ENCODE data around the gene LAMTOR1.

- TF ChIP-seq, protein P1, sequence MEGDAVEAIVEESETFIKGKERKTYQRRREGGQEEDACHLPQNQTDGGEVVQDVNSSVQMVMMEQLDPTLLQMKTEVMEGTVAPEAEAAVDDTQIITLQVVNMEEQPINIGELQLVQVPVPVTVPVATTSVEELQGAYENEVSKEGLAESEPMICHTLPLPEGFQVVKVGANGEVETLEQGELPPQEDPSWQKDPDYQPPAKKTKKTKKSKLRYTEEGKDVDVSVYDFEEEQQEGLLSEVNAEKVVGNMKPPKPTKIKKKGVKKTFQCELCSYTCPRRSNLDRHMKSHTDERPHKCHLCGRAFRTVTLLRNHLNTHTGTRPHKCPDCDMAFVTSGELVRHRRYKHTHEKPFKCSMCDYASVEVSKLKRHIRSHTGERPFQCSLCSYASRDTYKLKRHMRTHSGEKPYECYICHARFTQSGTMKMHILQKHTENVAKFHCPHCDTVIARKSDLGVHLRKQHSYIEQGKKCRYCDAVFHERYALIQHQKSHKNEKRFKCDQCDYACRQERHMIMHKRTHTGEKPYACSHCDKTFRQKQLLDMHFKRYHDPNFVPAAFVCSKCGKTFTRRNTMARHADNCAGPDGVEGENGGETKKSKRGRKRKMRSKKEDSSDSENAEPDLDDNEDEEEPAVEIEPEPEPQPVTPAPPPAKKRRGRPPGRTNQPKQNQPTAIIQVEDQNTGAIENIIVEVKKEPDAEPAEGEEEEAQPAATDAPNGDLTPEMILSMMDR (IDR thresholded peaks at IDR 0.05) = no peak
- no peak for TF ChIP-seq POLR2A (IDR thresholded peaks at IDR 0.05)
These were observed 33.7 kb upstream of the LAMTOR1 start for GRCh38 chr11:72136684-72137262.

All from Peyer's patch (tissue), 4 donors.